NCI-H460 (cell line): ENCODE results near the gene CKS1B. TPM values are rescaled to one million over a fixed set of nuclear protein-coding genes. Genes with fewer than 3 reads are reported as not detected.

Experiments
- DNase-seq: peaks from one replicate; pipeline ENCODE4 v3.0.0-alpha.2; 2016; ENCODE audit warnings: low read depth; ENCODE audit errors: extremely low read depth
- small RNA-seq, 2 experiments: library from RNA; depleted of rRNA; stranded (forward); fragments of <200 nt; gene quantifications; one replicate each; pipeline ENCODE3, GENCODE V24; 2014
- total RNA-seq: library from RNA; depleted of rRNA; stranded (reverse); fragments of >200 nt; shearing (Covaris generic); gene quantifications from 2 replicates; pipeline ENCODE4 v1.2.3, GENCODE V29; 2014; rRNA removed

The CKS1B gene
- total RNA-seq, 1 experiment from 2014 or later = 634 TPM

GRCh38 chr1:155026588-155026987 lies 52.1 kb downstream of the CKS1B start:
- DNase-seq = no peak

Small RNAs within 50 kb of the gene (small RNA-seq; reads per million reads assigned to genes)
- gene MIR4258 = 0 reads per million in 2 experiments
- gene RF00017 = 0 reads per million in 2 experiments

Other genes starting within 250 kb of the CKS1B start
- gene KCNN3, start 104.4 kb upstream of the CKS1B start, total RNA-seq = 0.40 and 0.61 TPM in 2 replicates
- 9.7 and 14.0 TPM in 2 replicates for gene PMVK, start 38.0 kb upstream of the CKS1B start, total RNA-seq
- 24.7 and 25.6 TPM in 2 replicates for gene PBXIP1, start 18.6 kb upstream of the CKS1B start, total RNA-seq
- 33.5 and 34.0 TPM in 2 replicates for gene PYGO2, start 12.9 kb upstream of the CKS1B start, total RNA-seq
- gene SHC1, start 3.9 kb upstream of the CKS1B start, total RNA-seq = 382 and 411 TPM in 2 replicates
- 60.4 and 68.0 TPM in 2 replicates for gene FLAD1, start 8.7 kb downstream of the CKS1B start, total RNA-seq
- 0.84 TPM in 1 of 2 replicates, not detected in the other for gene LENEP, start 18.9 kb downstream of the CKS1B start, total RNA-seq
- gene ZBTB7B, start 28.1 kb downstream of the CKS1B start, total RNA-seq = 52.8 and 68.3 TPM in 2 replicates
- 0.45 and 1.6 TPM in 2 replicates for gene DCST2, start 59.1 kb downstream of the CKS1B start, total RNA-seq
- not detected in 2 replicates for gene DCST1, start 59.1 kb downstream of the CKS1B start, total RNA-seq
- gene ADAM15, start 76.6 kb downstream of the CKS1B start, total RNA-seq = 216 and 231 TPM in 2 replicates
- 12.1 TPM in 2 replicates for gene EFNA4, start 89.1 kb downstream of the CKS1B start, total RNA-seq
- gene EFNA3, start 104.2 kb downstream of the CKS1B start, total RNA-seq = 10.1 and 12.6 TPM in 2 replicates
- 18.1 and 22.3 TPM in 2 replicates for gene EFNA1, start 153.2 kb downstream of the CKS1B start, total RNA-seq
- gene SLC50A1, start 161.2 kb downstream of the CKS1B start, total RNA-seq = 49.7 and 53.4 TPM in 2 replicates
- 49.8 and 50.9 TPM in 2 replicates for gene DPM3, start 165.8 kb downstream of the CKS1B start, total RNA-seq
- gene KRTCAP2, start 198.6 kb downstream of the CKS1B start, total RNA-seq = 454 and 476 TPM in 2 replicates
- gene TRIM46, start 199.2 kb downstream of the CKS1B start, total RNA-seq = 0.27 and 0.43 TPM in 2 replicates
- gene THBS3, start 233.2 kb downstream of the CKS1B start, total RNA-seq = 18.0 and 19.5 TPM in 2 replicates
- gene MTX1, start 234.0 kb downstream of the CKS1B start, total RNA-seq = 69.7 and 72.8 TPM in 2 replicates